ENCODE data around the gene ARL4C.

Gene ARL4C

GRCh38 chr2:234478121-234478858 lies 18.6 kb downstream of the ARL4C start:
- no peaks in the 10 kb centered on the region for H3K36me3 ChIP-seq (ENCODE audit: control insufficient read depth in 5 of 5, insufficient read depth in 5 of 5, low read length in 5 of 5)
- H3K4me3 ChIP-seq (ENCODE audit: low read depth in 1 of 5, low read length in 5 of 5) = no peak overlapping the region
- H3K4me1 ChIP-seq (ENCODE audit: control insufficient read depth in 5 of 5, insufficient read depth in 5 of 5, low read length in 5 of 5) = peaks cover 0 to under 1% (median 0%) of the 10 kb centered on the region in 5 donors
- H3K9ac ChIP-seq (ENCODE audit: low read length in 5 of 5) = no peak overlapping the region
- no peaks in the 10 kb centered on the region for H3K9me3 ChIP-seq (ENCODE audit: control insufficient read depth in 5 of 5, low read length in 5 of 5)
- no peak overlapping the region for H3K27ac ChIP-seq (ENCODE audit: low read depth, low read length)
- peaks cover 0 to 2% (median 0%) of the 10 kb centered on the region in 5 donors for H3K27me3 ChIP-seq (ENCODE audit: control insufficient read depth in 5 of 5, insufficient read depth in 4 of 5, low read length in 5 of 5)

- Histone ChIP-seq H3K4me1 (ENCODE audit: control insufficient read depth in 5 of 5, insufficient read depth in 5 of 5, low read length in 5 of 5) (no peaks in the 10 kb centered on the region), H3K36me3 (ENCODE audit: control insufficient read depth in 5 of 5, insufficient read depth in 5 of 5, low read length in 5 of 5) (no peaks in the 10 kb centered on the region), H3K9ac (ENCODE audit: low read length in 5 of 5) (no peak overlapping the region)
Observed at GRCh38 chr2:234476766-234477165, 20.1 kb downstream of the ARL4C start.

GRCh38 chr2:234474654-234475053 lies 22.2 kb downstream of the ARL4C start:
- H3K9ac ChIP-seq (ENCODE audit: low read length in 5 of 5) = no peak overlapping the region
- no peaks in the 10 kb centered on the region for H3K4me1 ChIP-seq (ENCODE audit: control insufficient read depth in 5 of 5, insufficient read depth in 5 of 5, low read length in 5 of 5)
- no peak overlapping the region for H3K27ac ChIP-seq (ENCODE audit: low read depth, low read length)
- no peak overlapping the region for H3K4me3 ChIP-seq (ENCODE audit: low read depth in 1 of 5, low read length in 5 of 5)
- H3K36me3 ChIP-seq (ENCODE audit: control insufficient read depth in 5 of 5, insufficient read depth in 5 of 5, low read length in 5 of 5) = no peaks in the 10 kb centered on the region
- peaks cover 0 to 5% (median 0%) of the 10 kb centered on the region in 5 donors for H3K9me3 ChIP-seq (ENCODE audit: control insufficient read depth in 5 of 5, low read length in 5 of 5)
- no peaks in the 10 kb centered on the region for H3K27me3 ChIP-seq (ENCODE audit: control insufficient read depth in 5 of 5, insufficient read depth in 4 of 5, low read length in 5 of 5)

More at GRCh38 chr2:234476766-234477165, 20.1 kb downstream of the ARL4C start:
- H3K27ac ChIP-seq (ENCODE audit: low read depth, low read length) = no peak overlapping the region
- H3K4me3 ChIP-seq (ENCODE audit: low read depth in 1 of 5, low read length in 5 of 5) = no peak overlapping the region
- peaks cover 0 to 2% (median 0%) of the 10 kb centered on the region in 5 donors for H3K27me3 ChIP-seq (ENCODE audit: control insufficient read depth in 5 of 5, insufficient read depth in 4 of 5, low read length in 5 of 5)
- H3K9me3 ChIP-seq (ENCODE audit: control insufficient read depth in 5 of 5, low read length in 5 of 5) = peaks cover 0 to 4% (median 0%) of the 10 kb centered on the region in 5 donors

- no peak overlapping the region for H3K9ac ChIP-seq (ENCODE audit: low read length in 5 of 5)
- no peaks in the 10 kb centered on the region for H3K4me1 ChIP-seq (ENCODE audit: control insufficient read depth in 5 of 5, insufficient read depth in 5 of 5, low read length in 5 of 5)
- peaks cover 0 to 1% (median 0%) of the 10 kb centered on the region in 5 donors for H3K27me3 ChIP-seq (ENCODE audit: control insufficient read depth in 5 of 5, insufficient read depth in 4 of 5, low read length in 5 of 5)
- peaks cover 0 to 9% (median 0%) of the 10 kb centered on the region in 5 donors for H3K9me3 ChIP-seq (ENCODE audit: control insufficient read depth in 5 of 5, low read length in 5 of 5)
- H3K4me3 ChIP-seq (ENCODE audit: low read depth in 1 of 5, low read length in 5 of 5) = no peak overlapping the region
- H3K36me3 ChIP-seq (ENCODE audit: control insufficient read depth in 5 of 5, insufficient read depth in 5 of 5, low read length in 5 of 5) = no peaks in the 10 kb centered on the region
- H3K27ac ChIP-seq (ENCODE audit: low read depth, low read length) = no peak overlapping the region
Observed at GRCh38 chr2:234472155-234472554, 24.7 kb downstream of the ARL4C start.

GRCh38 chr2:234469972-234470371 lies 26.9 kb downstream of the ARL4C start:
- Histone ChIP-seq H3K9me3 (ENCODE audit: control insufficient read depth in 5 of 5, low read length in 5 of 5) (peaks cover 0 to 12% (median 0%) of the 10 kb centered on the region in 5 donors), H3K4me1 (ENCODE audit: control insufficient read depth in 5 of 5, insufficient read depth in 5 of 5, low read length in 5 of 5) (no peaks in the 10 kb centered on the region), H3K27ac (ENCODE audit: low read depth, low read length) (no peak overlapping the region)

GRCh38 chr2:234469251-234469845 lies 27.5 kb downstream of the ARL4C start:
- no peak overlapping the region for H3K9ac ChIP-seq (ENCODE audit: low read length in 5 of 5)
- no peak overlapping the region for H3K4me3 ChIP-seq (ENCODE audit: low read depth in 1 of 5, low read length in 5 of 5)
- peaks cover 0 to 12% (median 0%) of the 10 kb centered on the region in 5 donors for H3K9me3 ChIP-seq (ENCODE audit: control insufficient read depth in 5 of 5, low read length in 5 of 5)
- H3K4me1 ChIP-seq (ENCODE audit: control insufficient read depth in 5 of 5, insufficient read depth in 5 of 5, low read length in 5 of 5) = no peaks in the 10 kb centered on the region
- no peaks in the 10 kb centered on the region for H3K36me3 ChIP-seq (ENCODE audit: control insufficient read depth in 5 of 5, insufficient read depth in 5 of 5, low read length in 5 of 5)
- H3K27me3 ChIP-seq (ENCODE audit: control insufficient read depth in 5 of 5, insufficient read depth in 4 of 5, low read length in 5 of 5) = peaks cover 0 to 3% (median 0%) of the 10 kb centered on the region in 5 donors
- H3K27ac ChIP-seq (ENCODE audit: low read depth, low read length) = no peak overlapping the region

More at GRCh38 chr2:234469972-234470371, 26.9 kb downstream of the ARL4C start:
- H3K27me3 ChIP-seq (ENCODE audit: control insufficient read depth in 5 of 5, insufficient read depth in 4 of 5, low read length in 5 of 5) = peaks cover 0 to 3% (median 0%) of the 10 kb centered on the region in 5 donors
- H3K36me3 ChIP-seq (ENCODE audit: control insufficient read depth in 5 of 5, insufficient read depth in 5 of 5, low read length in 5 of 5) = no peaks in the 10 kb centered on the region
- H3K4me3 ChIP-seq (ENCODE audit: low read depth in 1 of 5, low read length in 5 of 5) = no peak overlapping the region
- H3K9ac ChIP-seq (ENCODE audit: low read length in 5 of 5) = no peak overlapping the region

- peaks cover 0 to 12% (median 0%) of the 10 kb centered on the region in 5 donors for H3K9me3 ChIP-seq (ENCODE audit: control insufficient read depth in 5 of 5, low read length in 5 of 5)
- no peaks in the 10 kb centered on the region for H3K4me1 ChIP-seq (ENCODE audit: control insufficient read depth in 5 of 5, insufficient read depth in 5 of 5, low read length in 5 of 5)
- H3K4me3 ChIP-seq (ENCODE audit: low read depth in 1 of 5, low read length in 5 of 5) = no peak overlapping the region
- peaks cover 0 to 3% (median 0%) of the 10 kb centered on the region in 5 donors for H3K27me3 ChIP-seq (ENCODE audit: control insufficient read depth in 5 of 5, insufficient read depth in 4 of 5, low read length in 5 of 5)
- H3K9ac ChIP-seq (ENCODE audit: low read length in 5 of 5) = no peak overlapping the region
- H3K36me3 ChIP-seq (ENCODE audit: control insufficient read depth in 5 of 5, insufficient read depth in 5 of 5, low read length in 5 of 5) = no peaks in the 10 kb centered on the region
- no peak overlapping the region for H3K27ac ChIP-seq (ENCODE audit: low read depth, low read length)
Observed at GRCh38 chr2:234468503-234468902, 28.4 kb downstream of the ARL4C start.

- Histone ChIP-seq H3K36me3 (ENCODE audit: control insufficient read depth in 5 of 5, insufficient read depth in 5 of 5, low read length in 5 of 5) (no peaks in the 10 kb centered on the region), H3K27ac (ENCODE audit: low read depth, low read length) (no peak overlapping the region), H3K9ac (ENCODE audit: low read length in 5 of 5) (no peak overlapping the region), H3K27me3 (ENCODE audit: control insufficient read depth in 5 of 5, insufficient read depth in 4 of 5, low read length in 5 of 5) (peaks cover 0 to 3% (median 0%) of the 10 kb centered on the region in 5 donors), H3K4me3 (ENCODE audit: low read depth in 1 of 5, low read length in 5 of 5) (no peak overlapping the region), H3K4me1 (ENCODE audit: control insufficient read depth in 5 of 5, insufficient read depth in 5 of 5, low read length in 5 of 5) (no peaks in the 10 kb centered on the region), H3K9me3 (ENCODE audit: control insufficient read depth in 5 of 5, low read length in 5 of 5) (peaks cover 0 to 12% (median 0%) of the 10 kb centered on the region in 5 donors)
Observed at GRCh38 chr2:234467289-234467688, 29.6 kb downstream of the ARL4C start.

GRCh38 chr2:234464291-234464645 lies 32.6 kb downstream of the ARL4C start:
- Histone ChIP-seq H3K36me3 (ENCODE audit: control insufficient read depth in 5 of 5, insufficient read depth in 5 of 5, low read length in 5 of 5) (no peaks in the 10 kb centered on the region), H3K27ac (ENCODE audit: low read depth, low read length) (no peak overlapping the region), H3K9me3 (ENCODE audit: control insufficient read depth in 5 of 5, low read length in 5 of 5) (peaks cover 0 to 7% (median 0%) of the 10 kb centered on the region in 5 donors), H3K27me3 (ENCODE audit: control insufficient read depth in 5 of 5, insufficient read depth in 4 of 5, low read length in 5 of 5) (peaks cover 0 to 3% (median 0%) of the 10 kb centered on the region in 5 donors), H3K4me3 (ENCODE audit: low read depth in 1 of 5, low read length in 5 of 5) (no peak overlapping the region), H3K4me1 (ENCODE audit: control insufficient read depth in 5 of 5, insufficient read depth in 5 of 5, low read length in 5 of 5) (no peaks in the 10 kb centered on the region), H3K9ac (ENCODE audit: low read length in 5 of 5) (no peak overlapping the region)

- Histone ChIP-seq H3K9ac (ENCODE audit: low read length in 5 of 5) (no peak overlapping the region), H3K36me3 (ENCODE audit: control insufficient read depth in 5 of 5, insufficient read depth in 5 of 5, low read length in 5 of 5) (no peaks in the 10 kb centered on the region), H3K27ac (ENCODE audit: low read depth, low read length) (no peak overlapping the region), H3K27me3 (ENCODE audit: control insufficient read depth in 5 of 5, insufficient read depth in 4 of 5, low read length in 5 of 5) (peaks cover 0 to 3% (median 0%) of the 10 kb centered on the region in 5 donors), H3K4me1 (ENCODE audit: control insufficient read depth in 5 of 5, insufficient read depth in 5 of 5, low read length in 5 of 5) (no peaks in the 10 kb centered on the region), H3K9me3 (ENCODE audit: control insufficient read depth in 5 of 5, low read length in 5 of 5) (peaks cover 0 to 7% (median 0%) of the 10 kb centered on the region in 5 donors), H3K4me3 (ENCODE audit: low read depth in 1 of 5, low read length in 5 of 5) (no peak overlapping the region)
Observed at GRCh38 chr2:234463626-234464290, 33.1 kb downstream of the ARL4C start.

Measured in subcutaneous abdominal adipose tissue (tissue), 5 donors.